Activated CD8-positive, alpha-beta T cell treated with anti-CD3 and anti-CD28 coated beads for 36 hours (primary cell): Measurements from ENCODE around the gene MBNL1. TPM values are rescaled to one million over a fixed set of nuclear protein-coding genes. Genes with fewer than 3 reads are reported as not detected.

Experiments
- ATAC-seq: fragments of 200-7000 bp; cut with Tn5 transposase; one replicate; pipeline ENCODE4 v1.10.0; 2021; ENCODE audit warnings: mild to moderate bottlenecking, moderate library complexity
- CTCF ChIA-PET: fragments of 350-600 bp; sonication (Branson Sonifier 250); formaldehyde crosslinking; loops from one replicate; lab custom pipeline; 2021; ENCODE audit warnings: antibody characterized with exemption; lab: Charles Lee
- POLR2A ChIA-PET: fragments of 350-600 bp; sonication (Branson Sonifier 250); formaldehyde crosslinking; loops from one replicate; lab custom pipeline; 2021; ENCODE audit warnings: antibody characterized with exemption; lab: Charles Lee
- DNase-seq: peaks from one replicate; pipeline ENCODE4 v3.0.0-alpha.2; 2020
- H3K27ac Mint-ChIP-seq: one replicate; pipeline ENCODE4 v1.8.0; 2021; ENCODE audit warnings: mild to moderate bottlenecking, mixed read lengths
- H3K27me3 Mint-ChIP-seq: one replicate; pipeline ENCODE4 v1.8.0; 2021; ENCODE audit warnings: mixed read lengths
- H3K36me3 Mint-ChIP-seq: one replicate; pipeline ENCODE4 v1.8.0; 2021; ENCODE audit warnings: low read depth, mixed read lengths
- H3K4me1 Mint-ChIP-seq: one replicate; pipeline ENCODE4 v1.8.0; 2021; ENCODE audit warnings: low read depth, mixed read lengths
- H3K4me3 Mint-ChIP-seq: one replicate; pipeline ENCODE4 v1.8.0; 2021; ENCODE audit warnings: mild to moderate bottlenecking, moderate library complexity, mixed read lengths
- H3K9me3 Mint-ChIP-seq: one replicate; pipeline ENCODE4 v1.8.0; 2021; ENCODE audit warnings: mixed read lengths
- CTCF ChIP-seq: fragments of 200-600 bp; IDR thresholded peaks from one replicate; pipeline ENCODE4 v1.8.0; 2022; ENCODE audit warnings: antibody characterized with exemption, mild to moderate bottlenecking
- intact Hi-C: fragments of 100-400 bp; cut with micrococcal nuclease; formaldehyde crosslinking; loops from one replicate; pipeline ENCODE4 v1.10.0; 2022
- total RNA-seq, 2 experiments: library from RNA; stranded (reverse); gene quantifications; one replicate each; pipeline ENCODE4 v1.2.3, GENCODE V29; 2021

MBNL1 gene
- total RNA-seq, 2 experiments from 2014 or later: 341 to 360 TPM

- ATAC-seq: no peak
- intact Hi-C loops: no loop called here
- H3K4me1 Mint-ChIP-seq: peaks cover 72% of the 10 kb centered on the region
- TF ChIP-seq CTCF: no peak
- H3K9me3 Mint-ChIP-seq: no peaks in the 10 kb centered on the region
- H3K27ac Mint-ChIP-seq: peak overlapping the region; percentile 66
- CTCF ChIA-PET: interaction anchor here (1.1 kb wide), 1 partner anchor 16 kb away, joined by 3 read pairs; no protein-coding TSS in a partner anchor
- POLR2A ChIA-PET: no interaction called here
- H3K4me3 Mint-ChIP-seq: no peak overlapping the region
- peaks cover 28% of the 10 kb centered on the region for H3K36me3 Mint-ChIP-seq
- no peaks in the 10 kb centered on the region for H3K27me3 Mint-ChIP-seq
- no peak for DNase-seq
Observed at GRCh38 chr3:152386208-152386607, 117.5 kb downstream of the MBNL1 start.

GRCh38 chr3:152388631-152389030 lies 119.9 kb downstream of the MBNL1 start:
- POLR2A ChIA-PET: interaction anchor here (0.8 to 1.0 kb wide), 2 partner anchors 27 to 52 kb away, joined by 3 read pairs; no protein-coding TSS in a partner anchor

GRCh38 chr3:152389316-152389934 lies 120.7 kb downstream of the MBNL1 start:
- POLR2A ChIA-PET: no interaction called here
- DNase-seq (no peak), ATAC-seq (no peak)
- CTCF ChIA-PET: no interaction called here
- no peaks in the 10 kb centered on the region for H3K27me3 Mint-ChIP-seq
- peaks cover 69% of the 10 kb centered on the region for H3K4me1 Mint-ChIP-seq
- H3K4me3 Mint-ChIP-seq: no peak overlapping the region
- no peaks in the 10 kb centered on the region for H3K9me3 Mint-ChIP-seq
- H3K36me3 Mint-ChIP-seq: peaks cover 38% of the 10 kb centered on the region
- intact Hi-C loops: no loop called here
- no peak for TF ChIP-seq CTCF
- no peak overlapping the region for H3K27ac Mint-ChIP-seq

More at GRCh38 chr3:152388631-152389030, 119.9 kb downstream of the MBNL1 start:
- intact Hi-C loops: no loop called here
- DNase-seq (no peak), ATAC-seq (no peak)
- peaks cover 72% of the 10 kb centered on the region for H3K4me1 Mint-ChIP-seq
- no peak for TF ChIP-seq CTCF
- H3K27me3 Mint-ChIP-seq: no peaks in the 10 kb centered on the region
- H3K36me3 Mint-ChIP-seq: peaks cover 33% of the 10 kb centered on the region
- no peaks in the 10 kb centered on the region for H3K9me3 Mint-ChIP-seq
- peak overlapping the region; percentile 73 for H3K27ac Mint-ChIP-seq
- no peak overlapping the region for H3K4me3 Mint-ChIP-seq
- CTCF ChIA-PET: no interaction called here

- Mint-ChIP-seq H3K9me3 (no peaks in the 10 kb centered on the region), H3K4me3 (no peak overlapping the region), H3K4me1 (peaks cover 71% of the 10 kb centered on the region), H3K27me3 (no peaks in the 10 kb centered on the region), H3K36me3 (peaks cover 46% of the 10 kb centered on the region), H3K27ac (peak overlapping the region; percentile 79)
- ChIA-PET CTCF (interaction anchor here (0.9 to 1.0 kb wide), 3 partner anchors 9 to 53 kb away, joined by 3 read pairs; no protein-coding TSS in a partner anchor), POLR2A (interaction anchor here (0.6 to 1.4 kb wide), 2 partner anchors 20 to 86 kb away, joined by 3 to 4 read pairs; no protein-coding TSS in a partner anchor)
- no peak for TF ChIP-seq CTCF
- no peak for DNase-seq
- ATAC-seq: peak; percentile 54
- intact Hi-C loops: no loop called here
Observed at GRCh38 chr3:152390647-152391046, 121.9 kb downstream of the MBNL1 start.

GRCh38 chr3:152391671-152392070 lies 122.9 kb downstream of the MBNL1 start:
- ATAC-seq (no peak), DNase-seq (no peak)
- intact Hi-C loops: no loop called here
- ChIA-PET CTCF (no interaction called here), POLR2A (no interaction called here)
- H3K36me3 Mint-ChIP-seq: peaks cover 55% of the 10 kb centered on the region
- H3K4me1 Mint-ChIP-seq: peaks cover 68% of the 10 kb centered on the region
- TF ChIP-seq CTCF: no peak
- no peak overlapping the region for H3K4me3 Mint-ChIP-seq
- peak overlapping the region; percentile 67 for H3K27ac Mint-ChIP-seq
- H3K27me3 Mint-ChIP-seq: no peaks in the 10 kb centered on the region
- H3K9me3 Mint-ChIP-seq: no peaks in the 10 kb centered on the region
